ENCODE data around the gene ESD. TPM values are rescaled to one million over a fixed set of nuclear protein-coding genes. Genes with fewer than 3 reads are reported as not detected.

ESD gene
- total RNA-seq, 1 experiment from 2014 or later = 58.7 TPM

GRCh38 chr13:46743191-46743590 lies 53.8 kb downstream of the ESD start (continued):
- TF ChIP-seq PREB (CRISPR knock-in tag; IDR thresholded peaks at IDR 0.05; ENCODE audit: borderline replicate concordance) (no peak), RORB (CRISPR knock-in tag; IDR thresholded peaks at IDR 0.05) (no peak), FOXP1 (CRISPR knock-in tag; IDR thresholded peaks at IDR 0.05; ENCODE audit: borderline replicate concordance) (no peak), NFYB (CRISPR knock-in tag; conservative IDR thresholded peaks at IDR 0.05; ENCODE audit: low read depth) (no peak), ZNF671 (CRISPR knock-in tag; IDR thresholded peaks at IDR 0.05) (no peak), OVOL2 (CRISPR knock-in tag; IDR thresholded peaks at IDR 0.05; ENCODE audit: borderline replicate concordance) (no peak), PRDM15 (CRISPR knock-in tag; IDR thresholded peaks at IDR 0.05) (no peak), CBFB (CRISPR knock-in tag; IDR thresholded peaks at IDR 0.05; ENCODE audit: low read depth) (no peak), ZNF317 (CRISPR knock-in tag; IDR thresholded peaks at IDR 0.05; ENCODE audit: borderline replicate concordance, low read depth) (no peak), NR3C1 (CRISPR knock-in tag; conservative IDR thresholded peaks at IDR 0.05; ENCODE audit: low read depth) (no peak), ATF3 (CRISPR knock-in tag; conservative IDR thresholded peaks at IDR 0.05) (no peak)

GRCh38 chr13:46739447-46740098 lies 57.4 kb downstream of the ESD start:
- ChIA-PET CTCF (no interaction called here), POLR2A (no interaction called here)
- Mint-ChIP-seq H3K9me3 (no peaks in the 10 kb centered on the region), H3K27ac (no peak overlapping the region), H3K27me3 (ENCODE audit: low read depth) (no peaks in the 10 kb centered on the region), H3K4me1 (peaks cover 12% of the 10 kb centered on the region), H3K4me3 (no peak overlapping the region), H3K36me3 (peaks cover 13% of the 10 kb centered on the region)
- ATAC-seq (no peak), DNase-seq (ENCODE audit: low spot score) (no peak)
- no peak for TF ChIP-seq TCF7 (CRISPR knock-in tag; IDR thresholded peaks at IDR 0.05; ENCODE audit: low read depth)
- no peak for TF ChIP-seq RELA (CRISPR knock-in tag; IDR thresholded peaks at IDR 0.05; ENCODE audit: borderline replicate concordance)
- no peak for TF ChIP-seq ZNF219 (CRISPR knock-in tag; IDR thresholded peaks at IDR 0.05; ENCODE audit: borderline replicate concordance)

- ATAC-seq = no peak
- DNase-seq (ENCODE audit: low spot score) = no peak
- H3K27ac Mint-ChIP-seq = no peak overlapping the region
- POLR2A ChIA-PET = no interaction called here
- no peaks in the 10 kb centered on the region for H3K27me3 Mint-ChIP-seq (ENCODE audit: low read depth)
- H3K9me3 Mint-ChIP-seq = no peaks in the 10 kb centered on the region
- CTCF ChIA-PET = interaction anchor here (1.6 kb wide), 1 partner anchor 10 kb away, joined by 6 read pairs; no protein-coding TSS in a partner anchor
- peaks cover 12% of the 10 kb centered on the region for H3K4me1 Mint-ChIP-seq
- peaks cover 7% of the 10 kb centered on the region; the same call in 1 of the 2 replicates for H3K36me3 Mint-ChIP-seq
- no peak overlapping the region for H3K4me3 Mint-ChIP-seq
- TF ChIP-seq SOX15 (CRISPR knock-in tag; IDR thresholded peaks at IDR 0.05) (no peak), ZBTB43 (CRISPR knock-in tag; IDR thresholded peaks at IDR 0.05) (no peak), GRHL2 (CRISPR knock-in tag; IDR thresholded peaks at IDR 0.05; ENCODE audit: insufficient replicate concordance, severe bottlenecking) (no peak), ZNF121 (CRISPR knock-in tag; IDR thresholded peaks at IDR 0.05) (no peak), CDX4 (CRISPR knock-in tag; IDR thresholded peaks at IDR 0.05; ENCODE audit: borderline replicate concordance) (no peak), NR1H2 (CRISPR knock-in tag; IDR thresholded peaks at IDR 0.05) (no peak), MLX (CRISPR knock-in tag; IDR thresholded peaks at IDR 0.05) (no peak), ZNF423 (CRISPR knock-in tag; IDR thresholded peaks at IDR 0.05) (no peak)
Measured at GRCh38 chr13:46738766-46739165, 58.2 kb downstream of the ESD start.

Data from WTC11 (cell line).